GM18870 (cell line): ENCODE data around the gene ARHGEF12.

Experiments
- ATAC-seq: cut with Tn5 transposase; IDR thresholded peaks from one replicate; pipeline ENCODE4 v1.9.1; 2021; ENCODE audit warnings: moderate library complexity; ENCODE audit not compliant: unreplicated experiment

Gene ARHGEF12

GRCh38 chr11:120317689-120318480, 18.3 kb upstream of the ARHGEF12 start:
- no peak for ATAC-seq

- ATAC-seq = no peak
These were observed 17.3 kb upstream of the ARHGEF12 start for GRCh38 chr11:120318906-120319305.

- no peak for ATAC-seq
These were observed 11.0 kb upstream of the ARHGEF12 start, which contains the start of gene TLCD5 for GRCh38 chr11:120324932-120325810. TLCD5 (plus strand) TSS chr11:120325299; CDS start chr11:120327442, 2,143 bp downstream.

- ATAC-seq = no peak
These were observed 10.0 kb upstream of the ARHGEF12 start for GRCh38 chr11:120326228-120326627.

GRCh38 chr11:120326845-120327281, 9.3 kb upstream of the ARHGEF12 start:
- no peak for ATAC-seq

- ATAC-seq = no peak
These were observed 8.9 kb upstream of the ARHGEF12 start for GRCh38 chr11:120327311-120327710.

GRCh38 chr11:120329556-120329955, 6.7 kb upstream of the ARHGEF12 start:
- ATAC-seq = no peak

- no peak for ATAC-seq
These were observed 6.2 kb upstream of the ARHGEF12 start for GRCh38 chr11:120330045-120330444.

GRCh38 chr11:120331301-120331996, 4.8 kb upstream of the ARHGEF12 start:
- ATAC-seq = no peak

- no peak for ATAC-seq
These were observed 3.1 kb upstream of the ARHGEF12 start for GRCh38 chr11:120332822-120333716.

GRCh38 chr11:120333801-120334200, 2.4 kb upstream of the ARHGEF12 start:
- no peak for ATAC-seq

GRCh38 chr11:120334332-120334731, 1.9 kb upstream of the ARHGEF12 start:
- ATAC-seq = no peak

- peak; percentile 46 for ATAC-seq
These were observed 1.2 kb upstream of the ARHGEF12 start for GRCh38 chr11:120334894-120335462.

- ATAC-seq = no peak
These were observed 681 bp upstream of the ARHGEF12 start for GRCh38 chr11:120335556-120335907.

GRCh38 chr11:120336641-120337354, 585 bp downstream of the ARHGEF12 start:
- no peak for ATAC-seq

GRCh38 chr11:120337355-120338106, 1.3 kb downstream of the ARHGEF12 start:
- ATAC-seq = no peak

- no peak for ATAC-seq
These were observed 2.1 kb downstream of the ARHGEF12 start for GRCh38 chr11:120338107-120338933.
